HepG2 (cell line): ENCODE measurements around the gene CRISPLD2. TPM values are rescaled to one million over a fixed set of nuclear protein-coding genes. Genes with fewer than 3 reads are reported as not detected.

Experiments used
- ARID5B ChIP-seq: IDR thresholded peaks from 2 replicates; pipeline ENCODE4 v1.4.0; 2020; ENCODE audit warnings: mild to moderate bottlenecking, missing genetic modification reagents
- CBX1 ChIP-seq: IDR thresholded peaks from one replicate; pipeline ENCODE4 v1.6.1; 2016; ENCODE audit warnings: antibody characterized with exemption, low read depth
- CHD4 ChIP-seq: fragments of 200-600 bp; sonication (generic); IDR thresholded peaks from 2 replicates; pipeline ENCODE4 v1.7.0; 2017; ENCODE audit warnings: mild to moderate bottlenecking, low read length, borderline replicate concordance
- ERF ChIP-seq: IDR thresholded peaks from 2 replicates; pipeline ENCODE4 v1.6.1; 2018; ENCODE audit warnings: missing biosample characterization, missing genetic modification reagents
- JARID2 ChIP-seq: sonication (generic); formaldehyde crosslinking; IDR thresholded peaks from 2 replicates; pipeline ENCODE4 v1.8.1; 2023; ENCODE audit warnings: missing genetic modification reagents, inconsistent platforms; ENCODE audit not compliant: insufficient replicate concordance
- KLF13 ChIP-seq: sonication (generic); formaldehyde crosslinking; IDR thresholded peaks from 2 replicates; pipeline ENCODE4 v1.4.0; 2020; ENCODE audit warnings: mild to moderate bottlenecking, missing genetic modification reagents
- KLF16 ChIP-seq, 2 experiments: sonication (generic) in 1 of 2; formaldehyde crosslinking in 1 of 2; IDR thresholded peaks; 2 replicates each; pipeline versions ENCODE4 v1.6.1 to v1.8.0; 2016 to 2023; ENCODE audit warnings: missing genetic modification reagents in 2 of 2, missing compliant biosample characterization in 1 of 2
- MEF2D ChIP-seq: sonication (generic); formaldehyde crosslinking; IDR thresholded peaks from 2 replicates; pipeline ENCODE4 v1.5.1; 2020; ENCODE audit warnings: mild to moderate bottlenecking, missing genetic modification reagents
- MXD1 ChIP-seq: sonication (generic); formaldehyde crosslinking; IDR thresholded peaks from 2 replicates; pipeline ENCODE4 v1.4.0; 2020; ENCODE audit warnings: mild to moderate bottlenecking, missing genetic modification reagents
- MYPOP ChIP-seq: sonication (generic); formaldehyde crosslinking; IDR thresholded peaks from 2 replicates; pipeline ENCODE4 v1.8.1; 2023; ENCODE audit warnings: mild to moderate bottlenecking, moderate library complexity, missing genetic modification reagents
- PHF20 ChIP-seq: sonication (generic); formaldehyde crosslinking; IDR thresholded peaks from 2 replicates; pipeline ENCODE4 v1.5.0; 2020; ENCODE audit warnings: mild to moderate bottlenecking, missing genetic modification reagents
- PHF21A ChIP-seq: sonication (generic); formaldehyde crosslinking; IDR thresholded peaks from 2 replicates; pipeline ENCODE4 v1.5.0; 2020; ENCODE audit warnings: mild to moderate bottlenecking, missing genetic modification reagents
- PRPF4 ChIP-seq: fragments of 200-400 bp; formaldehyde crosslinking; IDR thresholded peaks from 2 replicates; pipeline ENCODE4 v1.6.1; 2016; ENCODE audit warnings: low read length, low read depth; ENCODE audit not compliant: poor library complexity, severe bottlenecking
- SAFB2 ChIP-seq: sonication (generic); formaldehyde crosslinking; IDR thresholded peaks from 2 replicates; pipeline ENCODE4 v1.5.1; 2020; ENCODE audit warnings: missing genetic modification reagents, low read depth, mild to moderate bottlenecking, borderline replicate concordance
- SALL2 ChIP-seq: sonication (generic); formaldehyde crosslinking; IDR thresholded peaks from 2 replicates; pipeline ENCODE4 v1.8.1; 2023; ENCODE audit warnings: mild to moderate bottlenecking, missing genetic modification reagents, inconsistent platforms
- ZBTB14 ChIP-seq: sonication (generic); formaldehyde crosslinking; IDR thresholded peaks from 2 replicates; pipeline ENCODE4 v1.4.0; 2020; ENCODE audit warnings: missing genetic modification reagents
- ZFX ChIP-seq: sonication (generic); formaldehyde crosslinking; IDR thresholded peaks from 2 replicates; pipeline ENCODE4 v1.4.0; 2020; ENCODE audit warnings: mild to moderate bottlenecking, low read depth, missing genetic modification reagents, moderate library complexity
- ZNF24 ChIP-seq: fragments of 450-650 bp; IDR thresholded peaks from 2 replicates; pipeline ENCODE4 v1.6.1; 2017; ENCODE audit warnings: antibody characterized with exemption, mild to moderate bottlenecking
- ZNF414 ChIP-seq: sonication (generic); formaldehyde crosslinking; IDR thresholded peaks from 2 replicates; pipeline ENCODE4 v1.5.0; 2020; ENCODE audit warnings: missing genetic modification reagents
- ZNF543 ChIP-seq: sonication (generic); formaldehyde crosslinking; IDR thresholded peaks from 2 replicates; pipeline ENCODE4 v1.4.0; 2020; ENCODE audit warnings: mild to moderate bottlenecking, missing genetic modification reagents
- ZNF576 ChIP-seq: sonication (generic); formaldehyde crosslinking; IDR thresholded peaks from 2 replicates; pipeline ENCODE4 v1.4.0; 2020; ENCODE audit warnings: mild to moderate bottlenecking, missing genetic modification reagents
- ZSCAN21 ChIP-seq: sonication (generic); formaldehyde crosslinking; IDR thresholded peaks from 2 replicates; pipeline ENCODE4 v1.8.0; 2022; ENCODE audit warnings: mild to moderate bottlenecking, missing genetic modification reagents, moderate library complexity, borderline replicate concordance
- polyA plus RNA-seq, 8 experiments: library from polyadenylated mRNA; depleted of rRNA in 3 of 8; stranded (reverse) in 7 of 8; unstranded in 1 of 8; fragments of >200 nt; fragmentation: Illumina TruSeq in 4 of 8; extraction: Trizol in 4 of 8; gene quantifications; 2 replicates each; pipeline versions ENCODE4 v1.2.1 to v1.2.3, GENCODE V29; 2011 to 2016; ENCODE audit warnings: low read depth in 4 of 8, missing spikeins in 1 of 8, mixed read lengths in 1 of 8; ENCODE audit not compliant: insufficient read depth in 1 of 8
- total RNA-seq, 5 experiments: library from RNA; depleted of rRNA; stranded (reverse); fragments of >200 nt; fragmentation: Illumina TruSeq; extraction: Trizol; gene quantifications; 2 replicates each; pipeline ENCODE4 v1.2.3, GENCODE V29; 2016; ENCODE audit warnings: low read depth in 1 of 5

Gene CRISPLD2
- total and polyA plus RNA-seq, 2 of the 13 experiments (the other 11 are each of a cell fraction or from before 2014, with no cell fraction given), result 0.04 to 0.31 TPM

GRCh38 chr16:84947996-84948850 lies 128.4 kb downstream of the CRISPLD2 start (continued):
- 0 out of 2 replicates have a peak, but pooled peaks have one; percentile 81 for TF ChIP-seq ZNF576 (CRISPR knock-in tag)
- TF ChIP-seq ERF (CRISPR knock-in tag), result no peak
- TF ChIP-seq KLF16 (CRISPR knock-in tag; IDR thresholded peaks at IDR 0.05), result no peak
- peak; percentile 90 for TF ChIP-seq ZFX (CRISPR knock-in tag)
- TF ChIP-seq ARID5B (CRISPR knock-in tag), result peak; percentile 73
- no peak; the same call in 1 of the 2 replicates for TF ChIP-seq ZNF414 (CRISPR knock-in tag)
- TF ChIP-seq CBX1, result peak; percentile 56
- no peak for TF ChIP-seq PHF20 (CRISPR knock-in tag)
- TF ChIP-seq MXD1 (CRISPR knock-in tag), result peak; percentile 76
- TF ChIP-seq ZNF24, result no peak
- TF ChIP-seq ZBTB14 (CRISPR knock-in tag), result no peak
- no peak for TF ChIP-seq SAFB2
- no peak for TF ChIP-seq MYPOP
- TF ChIP-seq SALL2 (CRISPR knock-in tag), result no peak
- TF ChIP-seq MEF2D (CRISPR knock-in tag), result no peak
- no peak for TF ChIP-seq JARID2 (CRISPR knock-in tag)
- TF ChIP-seq ZSCAN21 (CRISPR knock-in tag), result peak; percentile 93
- peak; percentile 80 for TF ChIP-seq PHF21A (CRISPR knock-in tag)
- no peak for TF ChIP-seq PRPF4
- TF ChIP-seq KLF13, result no peak
- TF ChIP-seq CHD4, result no peak
- TF ChIP-seq ZNF543 (CRISPR knock-in tag), result peak; percentile 78; the same call in 1 of the 2 replicates
